Natural killer cell (primary cell): ENCODE results near the gene ANKRD63. TPM values are rescaled to one million over a fixed set of nuclear protein-coding genes. Genes with fewer than 3 reads are reported as not detected.

Experiments
- ATAC-seq, 3 donors: fragments of 150-1000 bp in 2 of 3; fragments of 200-7000 bp in 1 of 3; cut with Tn5 transposase; 1 replicate in 1 of 3; 2 replicates in 2 of 3; pipeline ENCODE4 v1.10.0; 2021; ENCODE audit warnings: mild to moderate bottlenecking in 2 of 3, moderate library complexity in 2 of 3
- DNase-seq, 2 donors: peaks; one replicate each; pipeline versions ENCODE4 v3.0.0 to v3.0.0-alpha.2; 2013 to 2021; ENCODE audit warnings: mixed read lengths in 1 of 2
- H3K27ac ChIP-seq: one replicate; pipeline ENCODE4 v1.5.1; 2013; ENCODE audit warnings: mild to moderate bottlenecking, low read length
- H3K27me3 ChIP-seq: one replicate; pipeline ENCODE4 v1.6.1; 2013; ENCODE audit warnings: low read length; ENCODE audit not compliant: control insufficient read depth, insufficient read depth
- H3K36me3 ChIP-seq: one replicate; pipeline ENCODE4 v1.6.1; 2013; ENCODE audit warnings: low read length; ENCODE audit not compliant: control insufficient read depth, insufficient read depth
- H3K4me1 ChIP-seq: one replicate; pipeline ENCODE4 v1.6.1; 2013; ENCODE audit warnings: low read length; ENCODE audit not compliant: control insufficient read depth, insufficient read depth
- H3K4me3 ChIP-seq: one replicate; pipeline ENCODE4 v1.5.1; 2013; ENCODE audit warnings: low read length
- H3K9me3 ChIP-seq: one replicate; pipeline ENCODE4 v1.6.1; 2013; ENCODE audit warnings: low read length; ENCODE audit not compliant: control insufficient read depth, insufficient read depth
- H3K27ac Mint-ChIP-seq, 2 donors: one replicate each; pipeline ENCODE4 v1.8.0; 2022; ENCODE audit warnings: mild to moderate bottlenecking in 2 of 2, mixed read lengths in 2 of 2, moderate library complexity in 1 of 2
- H3K27me3 Mint-ChIP-seq, 2 donors: one replicate each; pipeline ENCODE4 v1.8.0; 2022; ENCODE audit warnings: low read depth in 2 of 2, mixed read lengths in 2 of 2
- H3K36me3 Mint-ChIP-seq: one replicate; pipeline ENCODE4 v1.8.0; 2022; ENCODE audit warnings: mixed read lengths
- H3K4me1 Mint-ChIP-seq, 2 donors: one replicate each; pipeline ENCODE4 v1.8.0; 2022; ENCODE audit warnings: mixed read lengths in 2 of 2
- H3K4me3 Mint-ChIP-seq: one replicate; pipeline ENCODE4 v1.8.0; 2022; ENCODE audit warnings: mild to moderate bottlenecking, moderate library complexity, mixed read lengths
- H3K9me3 Mint-ChIP-seq, 2 donors: one replicate each; pipeline ENCODE4 v1.8.0; 2022; ENCODE audit warnings: mixed read lengths in 2 of 2
- whole genome bisulfite sequencing: methylation state at CpG from one replicate; pipeline ENCODE4 v1.1.7; 2013; ENCODE audit warnings: missing lambda C conversion rate; ENCODE audit not compliant: insufficient coverage; 5-methylcytosine and 5-hydroxymethylcytosine counted together
- intact Hi-C: fragments of 100-400 bp; cut with micrococcal nuclease; formaldehyde crosslinking; loops from one replicate; pipeline ENCODE4 v1.14.2; 2022
- total RNA-seq, 4 donors: library from RNA; stranded (reverse); fragments of 120-200 nt in 1 of 4; gene quantifications; one replicate each; pipeline versions ENCODE4 v1.2.3 to v1.2.4, GENCODE V29; 2013 to 2022
- TF ChIP-seq, protein P1 (sequence below): fragments of 200-600 bp; IDR thresholded peaks from one replicate; pipeline ENCODE4 v1.8.0; 2022; ENCODE audit warnings: antibody characterized with exemption

ANKRD63 gene
- total RNA-seq, 3 donors from 2014 or later (not counting 1 experiment from before 2014, with no cell fraction given) = not detected

GRCh38 chr15:40244961-40245523 is 37.8 kb downstream of the ANKRD63 start:
- Histone ChIP-seq H3K9me3 (no peaks in the 10 kb centered on the region), H3K4me1 (no peaks in the 10 kb centered on the region), H3K4me3 (no peak overlapping the region), H3K36me3 (no peaks in the 10 kb centered on the region), H3K27me3 (peaks cover 3% of the 10 kb centered on the region), H3K27ac (no peak overlapping the region)
- 95% methylated on average over 5 of the region's 5 CpGs for WGBS
- intact Hi-C loops = no loop called here
- no peaks in the 10 kb centered on the region for H3K9me3 Mint-ChIP-seq
- no peak overlapping the region for H3K27ac Mint-ChIP-seq
- TF ChIP-seq, protein P1, sequence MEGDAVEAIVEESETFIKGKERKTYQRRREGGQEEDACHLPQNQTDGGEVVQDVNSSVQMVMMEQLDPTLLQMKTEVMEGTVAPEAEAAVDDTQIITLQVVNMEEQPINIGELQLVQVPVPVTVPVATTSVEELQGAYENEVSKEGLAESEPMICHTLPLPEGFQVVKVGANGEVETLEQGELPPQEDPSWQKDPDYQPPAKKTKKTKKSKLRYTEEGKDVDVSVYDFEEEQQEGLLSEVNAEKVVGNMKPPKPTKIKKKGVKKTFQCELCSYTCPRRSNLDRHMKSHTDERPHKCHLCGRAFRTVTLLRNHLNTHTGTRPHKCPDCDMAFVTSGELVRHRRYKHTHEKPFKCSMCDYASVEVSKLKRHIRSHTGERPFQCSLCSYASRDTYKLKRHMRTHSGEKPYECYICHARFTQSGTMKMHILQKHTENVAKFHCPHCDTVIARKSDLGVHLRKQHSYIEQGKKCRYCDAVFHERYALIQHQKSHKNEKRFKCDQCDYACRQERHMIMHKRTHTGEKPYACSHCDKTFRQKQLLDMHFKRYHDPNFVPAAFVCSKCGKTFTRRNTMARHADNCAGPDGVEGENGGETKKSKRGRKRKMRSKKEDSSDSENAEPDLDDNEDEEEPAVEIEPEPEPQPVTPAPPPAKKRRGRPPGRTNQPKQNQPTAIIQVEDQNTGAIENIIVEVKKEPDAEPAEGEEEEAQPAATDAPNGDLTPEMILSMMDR = no peak
- no peaks in the 10 kb centered on the region for H3K36me3 Mint-ChIP-seq
- H3K27me3 Mint-ChIP-seq = peaks cover 0 to 4% of the 10 kb centered on the region in 2 donors
- H3K4me3 Mint-ChIP-seq = no peak overlapping the region
- no peaks in the 10 kb centered on the region for H3K4me1 Mint-ChIP-seq
- peak in 1 of 2 donors; percentile 11 for DNase-seq
- ATAC-seq = no peak

DNA sequence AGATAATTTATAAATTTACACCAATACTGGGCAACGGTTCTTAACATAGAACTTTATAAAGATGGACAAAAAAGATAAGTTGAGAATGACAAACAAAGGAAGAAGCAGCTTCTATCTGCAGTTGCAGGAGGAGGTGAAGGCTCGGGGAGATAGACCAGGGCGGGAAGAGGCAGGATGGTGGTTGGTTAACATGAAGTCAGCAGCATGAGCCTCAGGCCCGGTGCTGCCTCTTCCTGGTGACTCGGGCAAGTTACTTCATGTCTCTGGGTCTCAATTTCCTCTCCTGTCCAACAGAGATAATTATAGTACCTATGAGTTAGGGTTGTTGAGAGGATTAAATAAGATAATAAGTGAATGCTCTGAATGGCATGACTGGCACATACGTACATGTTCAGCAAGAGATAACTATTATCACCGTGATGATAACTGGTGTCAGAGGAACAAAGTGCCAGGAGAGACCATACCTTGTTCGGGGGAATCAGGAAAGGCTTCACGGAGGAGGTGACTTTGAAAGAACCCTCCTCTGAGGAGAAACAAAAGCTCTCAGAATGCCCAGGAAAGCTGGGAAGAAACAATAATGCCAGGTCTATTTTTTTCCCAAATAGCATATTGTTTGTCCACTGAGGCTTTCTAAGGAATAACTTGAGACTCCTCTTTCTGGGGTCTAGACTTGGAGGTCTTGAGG is 39.6 kb downstream of the ANKRD63 start:
- peaks cover 11% of the 10 kb centered on the region for H3K4me1 ChIP-seq
- Mint-ChIP-seq H3K4me1 (peaks cover under 1 to 6% of the 10 kb centered on the region in 2 donors), H3K27me3 (peaks cover 8 to 11% of the 10 kb centered on the region in 2 donors), H3K36me3 (no peaks in the 10 kb centered on the region), H3K9me3 (no peaks in the 10 kb centered on the region), H3K27ac (no peak overlapping the region), H3K4me3 (no peak overlapping the region)
- no peaks in the 10 kb centered on the region for H3K36me3 ChIP-seq
- no peak overlapping the region for H3K4me3 ChIP-seq
- H3K27ac ChIP-seq = no peak overlapping the region
- WGBS = 84% methylated on average over 7 of the region's 9 CpGs
- H3K9me3 ChIP-seq = no peaks in the 10 kb centered on the region
- ATAC-seq (no peak), DNase-seq (no peak)
- intact Hi-C loops = no loop called here
- peaks cover 13% of the 10 kb centered on the region for H3K27me3 ChIP-seq
- TF ChIP-seq, protein P1 = no peak

- WGBS = 91% methylated on average over 5 of the region's 5 CpGs
- Histone ChIP-seq H3K36me3 (no peaks in the 10 kb centered on the region), H3K9me3 (no peaks in the 10 kb centered on the region), H3K4me3 (no peak overlapping the region), H3K27me3 (peaks cover 13% of the 10 kb centered on the region), H3K27ac (no peak overlapping the region), H3K4me1 (peaks cover 11% of the 10 kb centered on the region)
- ATAC-seq = no peak
- no peak for DNase-seq
- Mint-ChIP-seq H3K9me3 (no peaks in the 10 kb centered on the region), H3K27me3 (peaks cover 14 to 18% of the 10 kb centered on the region in 2 donors), H3K4me1 (peaks cover 7 to 11% of the 10 kb centered on the region in 2 donors), H3K4me3 (no peak overlapping the region), H3K36me3 (no peaks in the 10 kb centered on the region), H3K27ac (no peak overlapping the region)
- intact Hi-C loops = no loop called here
- TF ChIP-seq, protein P1 = no peak
Observed at GRCh38 chr15:40242601-40243000, 40.3 kb downstream of the ANKRD63 start.
